ENCODE results near the gene SCAI.
"Not testable (repeated sequence)": the region's sequence is repeated elsewhere in the genome, so short reads cannot be mapped to it uniquely, and the experiment has no call there.

The SCAI gene

GRCh38 chr9:124940894-124941678 lies 202.2 kb downstream of the SCAI start, which contains the start of gene GOLGA1:
Gene GOLGA1, minus strand, starts transcription at chr9:124941083. Its CDS starts 2,372 bp downstream, at chr9:124938711.
- peak; percentile 86 for DNase-seq

- no peak for DNase-seq
Measured at GRCh38 chr9:124940521-124940893, 202.8 kb downstream of the SCAI start.

- no peak for DNase-seq
Measured at GRCh38 chr9:124939944-124940343, 203.4 kb downstream of the SCAI start.

DNA sequence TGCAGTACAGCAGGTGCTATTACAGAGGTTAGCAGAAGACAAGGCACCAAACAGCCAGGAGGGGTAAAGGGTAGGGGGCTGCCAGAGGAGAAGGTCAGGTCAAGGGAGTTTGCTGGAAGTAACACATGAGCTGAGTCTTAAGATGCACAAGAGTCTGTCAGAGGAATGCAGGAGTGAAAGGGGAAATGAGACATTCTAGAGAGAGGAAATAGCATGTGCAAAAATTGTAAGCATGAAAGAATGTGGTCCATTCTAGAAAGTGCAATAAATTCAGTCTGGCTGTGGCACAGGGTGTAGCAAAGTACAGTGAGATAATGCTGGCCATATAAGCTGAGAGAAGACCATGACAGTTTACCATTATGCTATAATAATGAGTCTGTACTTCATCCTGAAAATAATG lies 209.0 kb downstream of the SCAI start:
- no peak for DNase-seq

- no peak for DNase-seq
Measured at GRCh38 chr9:124932333-124932732, 211.0 kb downstream of the SCAI start.

DNA sequence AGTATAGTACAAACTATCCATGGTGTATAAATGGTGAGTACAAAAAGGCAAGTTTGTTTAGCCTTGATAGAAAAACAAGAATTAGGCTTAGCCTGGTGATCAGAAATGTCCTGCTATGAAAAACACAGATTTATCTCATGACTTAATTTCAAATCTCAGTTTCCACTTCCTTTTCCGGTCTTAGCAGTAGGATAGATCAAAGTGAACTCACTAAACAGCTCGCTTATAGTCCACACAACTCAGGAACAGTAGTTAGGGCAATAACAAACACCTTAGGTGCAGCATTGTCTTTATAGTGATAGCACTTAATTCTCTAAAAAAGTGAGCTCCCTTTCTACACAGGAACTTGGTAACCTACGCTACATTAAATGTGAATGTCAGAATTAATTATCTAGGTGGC lies 213.9 kb downstream of the SCAI start:
- DNase-seq = no peak

DNA sequence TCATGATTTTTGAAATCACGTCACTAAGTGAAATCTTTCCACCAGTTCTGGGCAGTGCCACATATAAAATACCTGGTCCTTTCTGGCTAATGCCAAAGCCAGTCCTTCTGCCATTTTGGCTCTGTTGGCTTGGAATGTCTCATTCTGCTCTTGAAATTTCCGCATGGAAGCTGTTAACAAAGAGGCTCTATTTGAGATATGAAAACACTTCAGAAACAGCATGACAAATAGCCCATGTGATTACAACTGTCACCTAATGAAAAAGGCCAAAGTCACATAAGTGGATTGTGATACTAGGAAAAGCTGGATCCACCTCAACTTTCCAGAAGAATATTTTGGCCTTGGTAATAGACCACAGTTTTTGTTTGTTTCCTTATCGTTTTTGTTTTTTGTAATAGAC lies 215.2 kb downstream of the SCAI start:
- DNase-seq = no peak

DNA sequence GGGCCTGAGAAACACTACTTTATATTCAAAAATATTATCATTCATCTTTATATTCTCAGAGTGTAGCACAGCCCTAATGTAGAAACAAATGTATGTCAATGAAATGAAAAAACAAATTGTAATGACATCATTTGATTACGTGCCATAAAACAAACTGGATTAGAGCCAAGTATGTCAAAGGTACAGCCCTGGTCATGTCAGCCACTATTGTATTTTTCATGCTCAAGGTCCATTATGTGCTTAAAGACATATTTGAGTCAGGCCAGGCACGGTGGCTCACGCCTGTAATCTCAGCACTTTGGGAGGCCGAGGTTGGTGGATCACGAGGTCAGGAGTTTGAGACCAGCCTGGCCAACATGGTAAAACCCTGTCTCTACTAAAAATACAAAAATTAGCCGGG lies 222.9 kb downstream of the SCAI start:
- not testable (repeated sequence) for DNase-seq

GRCh38 chr9:124914753-124915405 lies 228.4 kb downstream of the SCAI start:
- no peak for DNase-seq

- DNase-seq = no peak
Measured at GRCh38 chr9:124913378-124913777, 229.9 kb downstream of the SCAI start.

- no peak for DNase-seq
Measured at GRCh38 chr9:124911766-124912165, 231.6 kb downstream of the SCAI start.

GRCh38 chr9:124908098-124908497 lies 235.2 kb downstream of the SCAI start:
- no peak for DNase-seq

DNA sequence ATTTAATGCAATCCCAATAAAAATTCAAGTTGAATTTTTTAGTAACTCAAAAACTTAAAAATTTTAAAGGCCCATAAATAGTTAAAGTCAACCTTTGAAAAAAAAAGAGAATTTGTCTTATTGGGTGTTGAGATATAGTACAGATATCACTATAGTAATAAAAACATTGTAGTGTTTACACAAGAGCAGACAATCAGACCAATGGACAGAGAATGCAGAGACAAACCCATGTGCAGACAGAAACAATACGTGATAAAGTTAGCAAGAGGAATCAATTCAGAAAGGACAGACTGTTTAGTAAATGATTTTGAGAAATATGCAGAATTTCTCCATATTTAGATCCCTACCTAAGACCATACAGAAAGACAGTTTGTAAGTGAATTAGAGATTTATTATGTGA lies 236.4 kb downstream of the SCAI start:
- no peak for DNase-seq

DNA sequence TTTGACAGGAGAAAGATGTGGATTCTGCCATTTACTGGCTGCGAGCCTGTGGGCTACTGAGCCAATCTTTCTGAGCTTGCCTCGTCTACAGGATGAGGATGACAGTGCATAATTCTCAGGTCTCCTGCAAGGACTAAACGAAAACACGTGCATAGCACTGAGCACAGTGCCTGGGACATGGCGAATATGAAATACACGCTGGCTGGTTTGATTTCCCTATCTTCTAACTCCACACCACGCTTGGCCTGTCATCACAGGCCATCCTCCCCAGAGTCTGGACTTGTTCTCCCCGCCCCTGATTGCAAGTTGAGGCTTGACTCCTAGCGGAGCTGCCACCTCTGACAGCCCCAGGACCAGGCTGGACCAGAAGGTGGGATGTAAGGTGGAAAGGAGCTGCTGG lies 243.5 kb downstream of the SCAI start:
- DNase-seq = no peak

GRCh38 chr9:124897570-124898460 lies 245.5 kb downstream of the SCAI start:
- no peak for DNase-seq

DNA sequence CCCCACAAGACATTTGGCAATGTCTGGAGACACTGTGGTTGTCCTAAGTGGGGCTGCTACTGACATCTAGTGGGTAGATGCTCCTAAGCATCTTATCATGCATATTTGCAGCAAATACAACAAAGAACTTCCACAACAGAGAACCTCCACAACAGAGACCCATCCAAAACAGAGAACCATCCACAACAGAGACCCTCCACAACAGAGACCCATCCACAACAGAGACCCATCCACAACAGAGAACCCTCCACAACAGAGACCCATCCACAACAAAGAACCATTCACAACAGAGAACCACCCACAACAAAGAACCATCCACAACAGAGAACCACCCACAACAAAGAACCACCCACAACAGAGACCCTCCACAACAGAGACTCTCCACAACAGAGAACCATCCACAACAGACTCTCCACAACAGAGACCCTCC lies 248.6 kb downstream of the SCAI start:
- DNase-seq = no peak

DNA sequence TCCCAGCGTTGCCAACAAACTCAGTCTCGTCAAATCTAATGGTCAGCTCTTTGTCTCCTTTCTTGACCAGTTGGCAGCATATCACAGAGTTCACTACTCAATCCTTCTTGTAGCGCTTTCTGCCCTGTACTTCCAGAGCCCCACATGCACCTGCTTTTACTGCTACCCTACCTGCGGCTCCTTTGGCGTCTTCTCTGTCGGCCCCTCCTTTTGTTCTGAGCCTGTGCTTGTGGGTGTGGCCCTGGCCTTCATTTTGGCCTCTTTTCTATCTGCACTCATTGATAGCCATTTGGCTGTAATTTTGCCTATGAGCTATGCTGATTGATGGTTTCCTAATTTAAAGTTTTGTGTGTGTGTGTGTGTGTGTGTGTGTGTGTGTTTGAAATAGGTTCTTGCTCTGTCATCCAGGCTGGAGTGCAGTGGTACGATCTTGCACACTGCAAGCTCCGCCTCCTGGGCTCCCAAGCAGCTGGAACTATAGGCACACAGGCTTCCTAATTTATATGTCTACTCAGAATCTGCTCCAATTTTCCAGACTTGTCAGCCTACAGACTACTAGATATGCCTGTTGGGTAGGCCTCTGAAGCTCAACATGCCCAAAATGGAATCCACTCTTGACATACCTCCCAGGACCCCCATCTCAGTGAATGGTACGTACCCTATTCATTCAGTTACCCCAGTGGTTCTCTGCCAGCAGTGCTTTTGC lies 249.1 kb downstream of the SCAI start:
- no peak for DNase-seq

Measured in cortex of kidney (tissue), 1 donor.